M059J (cell line): ENCODE data around the gene IQCE. TPM values are rescaled to one million over a fixed set of nuclear protein-coding genes. Genes with fewer than 3 reads are reported as not detected.

Source experiments
- DNase-seq: peaks from one replicate; pipeline ENCODE4 v3.0.0-alpha.2; 2012; ENCODE audit warnings: low read depth
- total RNA-seq: library from RNA; depleted of rRNA; stranded (reverse); fragments of >200 nt; shearing (Covaris generic); gene quantifications from 2 replicates; pipeline ENCODE4 v1.2.3, GENCODE V29; 2014

Gene IQCE
- total RNA-seq, 1 experiment from 2014 or later: 11.2 TPM

DNA sequence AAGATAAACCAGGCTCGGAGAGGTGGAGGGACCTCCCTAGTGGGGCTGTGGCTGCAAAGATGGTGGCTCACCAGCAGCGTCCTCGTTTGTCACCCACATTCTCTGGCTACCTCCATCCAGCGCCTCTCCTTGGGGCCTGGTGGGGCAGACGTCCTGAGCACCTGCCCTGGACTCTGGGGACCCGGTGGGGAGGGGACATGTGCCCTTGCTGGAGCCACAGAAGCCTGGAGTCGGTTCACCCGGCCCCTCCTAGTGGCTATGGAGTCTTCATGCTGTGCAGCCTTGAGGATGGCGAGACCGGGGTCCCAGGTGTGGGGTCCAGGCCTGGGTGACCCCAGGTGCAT, 87.5 kb downstream of the IQCE start:
- DNase-seq: no peak

- DNase-seq: no peak
These were observed 88.1 kb downstream of the IQCE start for GRCh38 chr7:2646680-2647571.

DNA sequence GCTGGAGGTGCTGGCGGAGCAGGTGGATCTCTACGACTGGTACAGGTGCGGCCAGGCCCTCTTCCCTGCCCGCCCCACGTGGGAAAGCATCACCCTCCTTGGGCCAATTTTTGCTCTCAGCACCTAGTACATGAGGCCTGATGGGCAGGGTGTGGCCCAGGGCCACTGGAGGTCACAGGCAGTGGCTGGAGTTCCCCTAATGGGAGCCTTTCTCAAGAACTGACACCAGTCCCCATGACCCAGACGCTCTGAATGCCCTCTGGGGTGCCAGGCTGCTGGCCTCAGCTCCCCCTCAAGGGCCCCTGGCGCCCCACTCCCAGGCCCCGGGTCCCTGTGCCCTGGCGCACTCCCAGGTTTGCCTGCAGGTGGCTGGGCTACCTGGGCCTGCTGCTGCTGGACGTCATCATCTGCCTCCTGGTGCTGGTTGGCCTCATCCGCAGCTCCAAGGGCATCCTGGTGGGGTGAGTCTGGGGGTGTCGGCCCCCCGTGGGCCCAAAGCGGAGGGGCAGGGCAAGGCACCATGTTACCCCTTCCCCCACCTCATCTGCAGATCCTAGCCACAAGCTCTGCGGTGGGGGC, 88.9 kb downstream of the IQCE start:
- DNase-seq: no peak

DNA sequence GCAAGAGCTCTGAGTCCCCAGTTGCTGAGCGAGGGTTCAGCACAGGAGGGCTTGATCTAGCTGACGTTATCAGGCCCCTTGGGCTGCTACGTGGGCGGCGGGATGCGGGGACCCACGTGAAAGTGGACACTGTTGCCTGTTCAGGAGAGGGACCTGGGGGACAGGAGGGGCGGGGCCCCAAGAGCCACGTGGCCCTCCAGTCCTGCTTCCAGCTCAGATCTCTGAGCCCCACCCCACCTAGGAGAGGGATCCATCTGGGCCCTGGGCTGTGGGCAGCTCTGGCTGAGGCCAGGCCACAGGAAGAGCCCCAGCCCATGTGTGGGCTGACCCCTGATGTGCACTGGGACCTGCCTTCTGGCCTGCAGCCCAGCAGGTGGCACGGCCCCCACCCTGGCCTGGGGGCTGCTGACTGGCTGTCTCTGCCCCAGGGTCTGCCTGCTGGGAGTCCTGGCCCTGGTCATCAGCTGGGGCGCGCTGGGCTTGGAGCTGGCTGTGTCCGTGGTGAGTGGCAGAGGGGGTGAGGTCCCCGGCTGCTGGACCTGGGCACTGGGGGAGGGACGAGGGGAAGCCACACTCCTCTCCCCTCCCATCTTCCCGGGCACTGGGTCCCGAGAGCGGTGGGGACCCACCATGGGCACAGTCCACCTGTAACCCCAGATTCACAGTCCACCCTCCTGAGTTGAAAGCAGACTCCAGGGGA, 90.5 kb downstream of the IQCE start:
- no peak for DNase-seq

- no peak for DNase-seq
These were observed 91.2 kb downstream of the IQCE start for GRCh38 chr7:2649991-2650390.

DNA sequence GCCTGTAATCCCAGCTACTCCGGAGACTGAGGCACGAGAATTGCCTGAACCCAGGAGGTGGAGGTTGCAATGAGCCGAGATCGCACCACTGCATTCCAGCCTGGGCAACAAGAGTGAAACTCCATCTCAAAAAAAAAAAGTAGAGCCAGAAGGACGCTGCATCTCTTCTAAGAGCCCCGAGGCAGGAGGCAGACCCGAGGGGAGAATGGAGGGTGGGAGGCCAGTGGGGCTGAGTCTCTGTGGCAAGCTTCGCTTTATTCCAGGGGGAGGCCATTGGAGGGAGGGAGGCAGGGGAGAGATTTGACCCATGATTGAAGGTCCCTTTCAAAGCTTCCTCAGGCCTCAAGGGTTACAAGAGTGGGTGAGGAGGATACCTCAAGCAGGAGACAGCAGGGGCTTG, 91.7 kb downstream of the IQCE start:
- DNase-seq: no peak

DNA sequence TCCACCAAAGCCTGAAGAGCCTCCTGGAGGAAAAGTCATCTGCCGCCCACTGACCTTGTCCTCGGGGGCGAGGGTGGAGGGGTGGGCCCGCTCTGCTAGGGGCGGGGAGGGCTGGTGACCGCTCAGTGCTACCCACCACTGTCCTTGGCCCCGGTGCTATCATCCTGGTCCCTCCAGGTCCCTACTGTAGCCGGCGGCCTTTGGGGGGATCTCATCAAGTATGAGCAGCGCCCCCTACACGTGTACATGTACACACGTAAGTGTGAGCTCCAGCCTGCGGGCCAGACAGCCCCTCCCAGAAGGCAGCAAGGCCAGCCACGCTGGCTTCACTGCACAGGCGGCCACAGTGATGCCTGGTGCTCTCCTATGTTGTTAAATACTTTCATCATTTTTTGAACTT, 92.6 kb downstream of the IQCE start:
- DNase-seq: no peak

GRCh38 chr7:2651847-2652735, 93.3 kb downstream of the IQCE start:
- no peak for DNase-seq

- DNase-seq: no peak
These were observed 93.9 kb downstream of the IQCE start for GRCh38 chr7:2652736-2653060.

- DNase-seq: no peak
These were observed 95.3 kb downstream of the IQCE start for GRCh38 chr7:2654059-2654458.

GRCh38 chr7:2655870-2656614, 97.3 kb downstream of the IQCE start:
- no peak for DNase-seq

- DNase-seq: no peak
These were observed 98.4 kb downstream of the IQCE start for GRCh38 chr7:2657208-2657607.

GRCh38 chr7:2657920-2658671, 99.3 kb downstream of the IQCE start:
- no peak for DNase-seq

GRCh38 chr7:2658941-2659340, 100.2 kb downstream of the IQCE start:
- DNase-seq: no peak

GRCh38 chr7:2659556-2660358, 101.0 kb downstream of the IQCE start:
- DNase-seq: no peak

- no peak for DNase-seq
These were observed 101.7 kb downstream of the IQCE start for GRCh38 chr7:2660359-2661095.

DNA sequence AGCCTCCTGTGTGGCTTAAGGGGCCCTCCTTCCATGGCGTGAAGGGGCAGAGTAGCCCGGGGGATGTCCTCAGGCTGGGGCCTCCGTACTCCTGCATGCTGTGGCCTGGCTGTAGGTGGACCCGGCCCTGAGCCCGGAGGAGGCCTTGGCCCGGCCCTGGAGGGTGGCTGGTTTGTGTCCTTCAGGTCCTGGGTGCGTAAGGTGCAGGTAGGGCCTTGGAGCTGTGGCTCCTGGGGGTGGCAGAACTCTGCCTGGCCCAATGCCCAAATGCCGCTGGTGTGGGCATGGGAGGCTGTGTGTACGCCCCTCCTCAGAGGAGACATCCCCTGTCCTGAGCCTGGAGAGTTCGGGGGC, 102.3 kb downstream of the IQCE start:
- DNase-seq: no peak

GRCh38 chr7:2661602-2662272, 103.0 kb downstream of the IQCE start:
- DNase-seq: no peak
